DOHH2 (cell line): ENCODE data around the gene AOC3.

Experiments
- EZH2phosphoT487 ChIP-seq: fragments of 200-600 bp; sonication (generic); IDR thresholded peaks from 2 replicates; pipeline ENCODE4 v1.6.1; 2017; ENCODE audit warnings: borderline replicate concordance, mild to moderate bottlenecking, antibody characterized with exemption, low read length, moderate library complexity, mixed read lengths
- TF ChIP-seq, protein P1 (sequence below): fragments of 200-600 bp; sonication (generic); IDR thresholded peaks from one replicate; pipeline ENCODE4 v1.5.1; 2014; ENCODE audit warnings: antibody characterized with exemption, mild to moderate bottlenecking, low read depth, low read length; ENCODE audit not compliant: poor library complexity, severe bottlenecking

DNA sequence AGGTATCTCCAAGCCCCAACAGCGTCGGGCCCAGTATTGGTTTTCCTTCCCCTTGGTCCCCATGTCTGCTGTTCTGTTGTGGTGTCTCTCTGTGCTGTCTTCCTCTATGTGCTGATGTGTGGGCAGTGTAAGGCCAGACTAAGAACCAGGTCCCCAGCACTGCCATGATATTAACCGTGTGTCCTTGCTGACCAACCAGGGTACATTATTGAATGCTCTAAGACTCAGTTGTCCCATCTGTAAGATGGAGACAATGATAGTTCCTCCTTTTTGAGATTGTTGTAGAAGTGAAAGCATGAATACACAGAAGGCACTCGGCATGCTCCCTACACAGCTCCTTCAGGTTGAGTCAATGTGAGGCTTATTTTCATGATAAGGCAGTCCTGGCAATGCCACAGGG, 20.6 kb downstream of the AOC3 start:
- TF ChIP-seq, protein P1, sequence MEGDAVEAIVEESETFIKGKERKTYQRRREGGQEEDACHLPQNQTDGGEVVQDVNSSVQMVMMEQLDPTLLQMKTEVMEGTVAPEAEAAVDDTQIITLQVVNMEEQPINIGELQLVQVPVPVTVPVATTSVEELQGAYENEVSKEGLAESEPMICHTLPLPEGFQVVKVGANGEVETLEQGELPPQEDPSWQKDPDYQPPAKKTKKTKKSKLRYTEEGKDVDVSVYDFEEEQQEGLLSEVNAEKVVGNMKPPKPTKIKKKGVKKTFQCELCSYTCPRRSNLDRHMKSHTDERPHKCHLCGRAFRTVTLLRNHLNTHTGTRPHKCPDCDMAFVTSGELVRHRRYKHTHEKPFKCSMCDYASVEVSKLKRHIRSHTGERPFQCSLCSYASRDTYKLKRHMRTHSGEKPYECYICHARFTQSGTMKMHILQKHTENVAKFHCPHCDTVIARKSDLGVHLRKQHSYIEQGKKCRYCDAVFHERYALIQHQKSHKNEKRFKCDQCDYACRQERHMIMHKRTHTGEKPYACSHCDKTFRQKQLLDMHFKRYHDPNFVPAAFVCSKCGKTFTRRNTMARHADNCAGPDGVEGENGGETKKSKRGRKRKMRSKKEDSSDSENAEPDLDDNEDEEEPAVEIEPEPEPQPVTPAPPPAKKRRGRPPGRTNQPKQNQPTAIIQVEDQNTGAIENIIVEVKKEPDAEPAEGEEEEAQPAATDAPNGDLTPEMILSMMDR = no peak
- TF ChIP-seq EZH2phosphoT487 = no peak
